ENCODE results near the gene BBLN. TPM values are rescaled to one million over a fixed set of nuclear protein-coding genes. Genes with fewer than 3 reads are reported as not detected.

The BBLN gene
- total and polyA plus RNA-seq, 2 donors (not counting 1 experiment from before 2014, with no cell fraction given) = 44.3 to 148 TPM

Other genes starting within 250 kb of the BBLN start
- gene ST6GALNAC4, start 243.2 kb upstream of the BBLN start, total RNA-seq = 198 and 199 TPM in 2 replicates
- gene ST6GALNAC4, start 243.2 kb upstream of the BBLN start, polyA plus RNA-seq = 80.5 and 98.8 TPM in 2 replicates
- 1.4 and 2.1 TPM in 2 replicates for gene PIP5KL1, start 229.5 kb upstream of the BBLN start, total RNA-seq
- gene PIP5KL1, start 229.5 kb upstream of the BBLN start, polyA plus RNA-seq = 0.75 and 0.88 TPM in 2 replicates
- gene DPM2, start 222.4 kb upstream of the BBLN start, total RNA-seq = 42.9 and 45.9 TPM in 2 replicates
- 19.4 and 34.1 TPM in 2 replicates for gene DPM2, start 222.4 kb upstream of the BBLN start, polyA plus RNA-seq
- 245 and 267 TPM in 2 replicates for gene EEIG1, start 179.3 kb upstream of the BBLN start, total RNA-seq
- gene EEIG1, start 179.3 kb upstream of the BBLN start, polyA plus RNA-seq = 39.9 and 57.2 TPM in 2 replicates
- gene NAIF1, start 92.9 kb upstream of the BBLN start, total RNA-seq = 11.4 and 12.9 TPM in 2 replicates
- 12.6 and 16.6 TPM in 2 replicates for gene NAIF1, start 92.9 kb upstream of the BBLN start, polyA plus RNA-seq
- gene SLC25A25, start 92.0 kb upstream of the BBLN start, total RNA-seq = 12.1 and 12.4 TPM in 2 replicates
- gene SLC25A25, start 92.0 kb upstream of the BBLN start, polyA plus RNA-seq = 18.6 and 45.4 TPM in 2 replicates
- 68.0 and 77.8 TPM in 2 replicates for gene PTGES2, start 32.5 kb upstream of the BBLN start, total RNA-seq
- gene PTGES2, start 32.5 kb upstream of the BBLN start, polyA plus RNA-seq = 103 and 113 TPM in 2 replicates
- gene LCN2, start 10.8 kb upstream of the BBLN start, total RNA-seq = not detected in 2 replicates
- gene LCN2, start 10.8 kb upstream of the BBLN start, polyA plus RNA-seq = not detected in 2 replicates
- gene CIZ1, start 31.3 kb downstream of the BBLN start, total RNA-seq = 160 and 169 TPM in 2 replicates
- gene CIZ1, start 31.3 kb downstream of the BBLN start, polyA plus RNA-seq = 77.5 and 79.9 TPM in 2 replicates
- 1.3 and 1.9 TPM in 2 replicates for gene DNM1, start 43.1 kb downstream of the BBLN start, total RNA-seq
- 0.63 and 1.2 TPM in 2 replicates for gene DNM1, start 43.1 kb downstream of the BBLN start, polyA plus RNA-seq
- gene GOLGA2, start 115.7 kb downstream of the BBLN start, total RNA-seq = 76.3 and 87.3 TPM in 2 replicates
- gene GOLGA2, start 115.7 kb downstream of the BBLN start, polyA plus RNA-seq = 23.2 and 43.6 TPM in 2 replicates
- gene SWI5, start 116.0 kb downstream of the BBLN start, total RNA-seq = 8.6 and 13.3 TPM in 2 replicates
- 16.1 and 23.3 TPM in 2 replicates for gene SWI5, start 116.0 kb downstream of the BBLN start, polyA plus RNA-seq
- 21.4 and 21.5 TPM in 2 replicates for gene TRUB2, start 162.2 kb downstream of the BBLN start, total RNA-seq
- 5.3 and 7.6 TPM in 2 replicates for gene TRUB2, start 162.2 kb downstream of the BBLN start, polyA plus RNA-seq
- gene COQ4, start 162.6 kb downstream of the BBLN start, total RNA-seq = 54.9 and 57.3 TPM in 2 replicates
- gene COQ4, start 162.6 kb downstream of the BBLN start, polyA plus RNA-seq = 55.3 and 62.8 TPM in 2 replicates
- 12.0 and 12.9 TPM in 2 replicates for gene SLC27A4, start 180.3 kb downstream of the BBLN start, total RNA-seq
- gene SLC27A4, start 180.3 kb downstream of the BBLN start, polyA plus RNA-seq = 6.9 and 10.0 TPM in 2 replicates
- gene URM1, start 211.1 kb downstream of the BBLN start, total RNA-seq = 35.6 and 43.8 TPM in 2 replicates
- gene URM1, start 211.1 kb downstream of the BBLN start, polyA plus RNA-seq = 24.1 and 40.3 TPM in 2 replicates

All from B cell (primary cell).